Hematopoietic multipotent progenitor cell treated with erythropoietin and hydrocortisone succinate and interleukin-3 and kit ligand, for 6 days (in vitro differentiated cells): ENCODE data around the gene ACCS.
A peak's percentile ranks its signal among the peaks of the same experiment; 100 is the strongest.

Experiments used
- DNase-seq: peaks from one replicate; pipeline ENCODE4 v3.0.0-alpha.2; 2015

The ACCS gene

DNA sequence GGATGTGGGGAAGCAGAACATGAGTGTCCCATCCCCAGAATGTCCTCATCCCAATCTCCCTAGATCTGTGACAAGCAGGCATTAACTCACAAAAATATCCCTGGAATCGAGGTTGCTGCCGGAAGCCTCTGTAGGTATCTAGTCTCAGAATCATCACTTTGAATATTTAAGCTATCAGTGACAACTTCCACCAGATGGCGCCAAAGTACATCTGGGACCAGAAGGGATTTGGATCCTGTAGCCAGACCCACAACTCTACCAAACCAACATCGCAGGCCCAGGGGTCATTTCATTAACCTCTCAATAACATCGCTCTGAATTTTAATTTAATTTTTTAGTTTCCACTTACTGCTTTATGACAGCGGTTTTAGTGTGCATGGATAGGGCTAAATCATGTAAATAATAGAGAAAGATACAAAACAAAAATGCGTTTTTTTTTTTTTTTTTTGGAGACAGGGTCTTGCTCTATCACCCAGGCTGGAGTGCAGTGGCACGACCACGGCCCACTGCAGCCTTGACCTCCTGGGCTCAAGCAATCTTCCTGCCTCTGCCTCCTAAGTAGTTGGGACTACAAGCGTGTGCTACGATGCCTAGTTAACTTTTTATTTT is 28.3 kb downstream of the ACCS start:
- peak; percentile 94 for DNase-seq

GRCh38 chr11:44095506-44096359 is 29.7 kb downstream of the ACCS start, which contains the start of gene EXT2:
EXT2 (plus strand) TSS chr11:44095678; CDS start chr11:44107713, 12,035 bp downstream.
- peak; percentile 90 for DNase-seq

GRCh38 chr11:44096360-44097185 is 30.5 kb downstream of the ACCS start:
- peak; percentile 22 for DNase-seq

- no peak for DNase-seq
Observed at GRCh38 chr11:44097821-44098220, 31.8 kb downstream of the ACCS start.

DNA sequence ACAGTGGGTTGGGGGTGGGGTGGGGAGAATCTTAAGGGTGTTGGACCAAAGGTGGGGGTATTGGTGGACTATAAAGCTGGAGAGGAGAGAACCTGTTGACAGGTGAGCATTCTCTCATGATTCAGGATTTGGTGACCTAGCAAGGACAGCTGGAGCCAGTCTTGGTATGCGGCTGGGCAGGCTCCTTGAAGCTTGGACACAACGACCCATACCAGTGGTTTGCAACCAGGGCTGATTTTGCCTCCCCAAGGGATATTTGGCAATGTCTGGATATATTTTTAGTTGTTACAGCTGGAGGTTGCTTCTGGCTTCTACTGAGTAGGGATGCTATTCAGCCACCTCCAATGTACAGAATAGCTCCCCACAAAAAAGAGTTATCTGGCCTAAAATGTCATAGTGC is 35.0 kb downstream of the ACCS start:
- DNase-seq = no peak

- peak; percentile 28 for DNase-seq
Observed at GRCh38 chr11:44104481-44105294, 38.6 kb downstream of the ACCS start.

DNA sequence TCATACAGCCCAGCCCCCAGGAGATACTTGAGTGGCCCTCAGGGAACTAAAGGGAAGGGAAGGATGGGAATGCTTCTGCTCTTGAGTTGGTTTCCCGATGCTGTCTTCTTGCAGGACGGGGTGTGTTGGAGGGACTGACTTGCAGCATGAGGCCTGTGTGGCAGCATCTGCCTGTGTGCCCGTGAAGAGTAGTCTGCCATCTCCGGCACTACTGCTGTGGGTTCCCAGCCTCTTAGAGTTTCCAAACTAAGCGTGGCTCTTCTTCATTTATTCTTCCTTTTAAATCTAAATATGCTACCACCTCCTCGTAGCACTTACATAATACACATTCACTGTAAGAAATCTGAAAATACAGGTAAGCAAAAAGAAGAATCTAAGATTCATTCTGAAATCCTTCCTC is 42.2 kb downstream of the ACCS start:
- no peak for DNase-seq

DNA sequence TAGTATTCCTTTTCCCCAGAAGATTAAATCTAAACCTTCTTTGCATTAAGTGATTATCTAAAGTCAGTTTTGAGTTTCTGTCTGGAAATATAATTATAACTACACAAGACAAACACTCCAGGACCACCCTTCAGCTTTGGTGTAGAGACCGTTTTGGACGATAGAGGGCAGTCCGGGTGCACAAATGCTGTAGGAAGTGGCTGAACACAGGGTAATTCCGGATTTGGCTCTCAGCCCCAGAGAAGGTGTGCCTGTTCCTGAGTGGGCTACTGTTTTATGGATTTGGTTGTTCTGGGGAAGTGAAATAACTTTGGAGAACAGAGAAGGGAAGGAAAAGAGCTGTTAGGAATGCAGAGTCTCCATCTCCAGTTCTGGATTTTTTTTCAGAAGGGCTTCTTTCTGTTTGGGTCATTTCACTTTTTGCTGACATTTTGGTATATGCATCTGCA is 44.2 kb downstream of the ACCS start:
- DNase-seq = peak; percentile 82

DNA sequence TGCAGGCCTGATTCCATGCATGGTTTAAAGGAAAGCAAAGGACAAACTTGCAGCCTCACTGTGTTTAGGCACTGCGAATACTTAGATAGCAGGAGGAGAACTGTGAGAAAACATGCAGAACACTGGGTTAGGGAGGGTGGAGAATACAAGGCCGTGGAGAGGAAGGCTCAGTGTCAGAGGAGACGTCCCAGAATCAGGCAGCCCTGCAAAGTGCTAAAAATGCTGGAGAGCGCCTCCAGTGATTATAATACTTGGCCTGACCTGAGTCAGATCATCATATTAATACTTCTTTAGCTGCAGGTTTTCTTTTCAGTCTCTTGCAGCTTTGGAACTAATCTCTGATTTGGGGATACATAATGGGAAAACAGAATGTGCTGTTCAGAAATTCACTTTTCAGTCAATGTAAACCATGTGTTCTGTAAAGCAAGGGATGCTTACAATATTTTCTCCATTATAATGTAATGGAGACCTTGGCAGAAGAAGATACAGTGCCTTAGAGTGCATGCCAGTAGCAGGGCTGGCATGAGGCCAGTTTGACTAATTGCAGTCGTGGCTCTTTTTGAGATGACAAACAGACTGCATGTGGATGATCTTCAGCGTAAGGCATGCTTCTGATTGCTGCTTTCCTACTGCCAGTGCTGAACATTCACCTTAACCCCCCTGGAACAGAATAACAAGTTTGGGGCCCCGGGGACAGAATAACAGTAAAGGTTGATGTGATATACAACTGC is 46.2 kb downstream of the ACCS start:
- peak; percentile 13 for DNase-seq

DNA sequence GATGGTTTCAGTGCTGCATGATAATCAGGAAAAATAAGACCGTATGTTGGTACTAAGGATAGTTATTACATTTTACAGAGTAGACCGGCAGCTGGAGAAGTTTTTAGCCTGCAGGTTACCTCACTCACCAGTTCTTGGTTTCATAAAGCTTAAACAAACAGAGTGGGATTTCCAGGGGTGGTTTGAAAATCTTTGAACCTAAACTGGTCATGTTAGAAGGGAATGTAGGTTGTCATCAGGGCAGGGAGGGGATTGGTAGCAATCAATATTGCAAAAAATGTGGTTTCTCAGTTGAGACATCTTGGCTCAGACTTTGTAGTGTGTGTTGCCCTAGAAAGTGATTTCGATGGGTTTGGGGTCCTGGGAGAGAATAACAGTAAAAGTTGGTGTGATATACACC is 46.9 kb downstream of the ACCS start:
- no peak for DNase-seq

GRCh38 chr11:44113572-44113971 is 47.5 kb downstream of the ACCS start:
- DNase-seq = no peak

GRCh38 chr11:44116234-44116830 is 50.3 kb downstream of the ACCS start:
- DNase-seq = no peak

DNA sequence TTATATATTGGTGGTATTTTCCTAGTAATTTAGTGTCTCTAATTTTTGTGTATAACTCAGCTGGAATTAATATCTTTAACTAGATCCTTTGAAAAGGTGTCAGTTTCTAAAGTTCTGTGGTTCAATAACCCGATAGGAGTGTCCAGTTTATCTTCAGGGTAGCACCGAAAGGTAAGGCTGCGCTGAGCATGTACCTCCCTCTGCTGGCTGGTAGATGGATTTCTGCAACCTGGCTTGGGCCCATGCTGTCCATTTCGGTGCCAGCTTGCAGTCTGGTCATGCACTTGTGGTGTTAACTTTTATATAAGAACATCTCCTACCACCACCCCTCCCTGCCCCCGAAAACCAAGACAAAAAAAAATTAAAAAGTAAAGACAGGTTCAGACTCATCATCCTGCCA is 54.1 kb downstream of the ACCS start:
- peak; percentile 20 for DNase-seq

- no peak for DNase-seq
Observed at GRCh38 chr11:44125598-44125997, 59.5 kb downstream of the ACCS start.

GRCh38 chr11:44126304-44126703 is 60.2 kb downstream of the ACCS start:
- DNase-seq = no peak

DNA sequence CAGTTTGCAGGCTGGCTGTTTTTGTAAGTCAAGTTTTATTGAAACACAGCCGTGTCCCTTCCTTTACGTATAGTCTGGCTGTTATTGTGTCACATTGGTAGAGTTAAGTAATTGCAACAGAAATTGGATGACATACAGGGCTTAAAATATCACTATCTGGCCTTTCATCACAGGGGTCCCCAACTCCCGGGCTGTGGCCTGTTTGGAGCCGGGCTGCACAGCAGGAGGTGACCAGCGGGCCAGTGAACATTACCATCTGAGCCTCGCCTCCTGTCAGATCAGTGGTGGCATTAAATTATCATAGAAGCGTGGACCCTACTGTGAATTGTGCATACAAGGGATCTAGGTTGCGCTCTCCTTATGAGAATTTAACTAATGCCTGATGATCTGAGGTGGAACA is 61.1 kb downstream of the ACCS start:
- no peak for DNase-seq

DNA sequence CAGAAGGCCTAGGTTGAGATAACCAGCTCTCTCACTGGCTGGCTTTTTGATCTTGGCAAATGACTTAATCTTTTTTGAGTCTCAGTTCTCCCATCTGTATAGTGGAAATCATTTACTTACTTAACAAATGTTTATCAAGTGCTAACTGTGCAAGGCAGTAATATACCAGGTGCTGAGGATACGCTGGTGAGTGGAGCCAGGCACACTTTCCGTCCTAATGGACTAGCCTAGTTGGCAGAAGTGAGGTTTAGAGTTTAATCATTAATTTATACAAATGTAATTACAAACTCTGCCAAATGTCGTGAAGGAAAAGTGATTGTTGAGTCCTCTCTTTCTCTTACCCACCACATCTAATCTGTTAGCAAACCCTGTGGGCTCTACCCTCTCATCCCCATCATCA is 62.7 kb downstream of the ACCS start:
- no peak for DNase-seq

GRCh38 chr11:44130751-44131150 is 64.7 kb downstream of the ACCS start:
- DNase-seq = no peak

- peak; percentile 42 for DNase-seq
Observed at GRCh38 chr11:44133335-44133946, 67.4 kb downstream of the ACCS start.
